ENCODE measurements around the gene MYO1H. TPM values are rescaled to one million over a fixed set of nuclear protein-coding genes. Genes with fewer than 3 reads are reported as not detected.

The MYO1H gene
- total and polyA plus RNA-seq, 2 of the 8 experiments (the other 6 are each of a cell fraction or from before 2014, with no cell fraction given), result 0.03 TPM; not detected in 1

GRCh38 chr12:109358154-109358869, 10.6 kb downstream of the MYO1H start:
- H2BK15ac ChIP-seq (ENCODE audit: low read length), result no peak overlapping the region
- no peak overlapping the region for H2BK120ac ChIP-seq (replicated peaks; ENCODE audit: low read depth, low read length)
- no peak overlapping the region for H4K91ac ChIP-seq (replicated peaks; ENCODE audit: insufficient read length, low read length)
- no peaks in the 10 kb centered on the region for H3K79me2 ChIP-seq (ENCODE audit: control insufficient read depth in 1 of 2, insufficient read depth in 2 of 2, low read length in 2 of 2)
- H3K36me3 ChIP-seq (ENCODE audit: control insufficient read depth in 2 of 4, insufficient read depth in 4 of 4, low read length in 3 of 4), result no peaks in the 10 kb centered on the region
- no peaks in the 10 kb centered on the region for H3K4me1 ChIP-seq (replicated peaks in 1 of 4; ENCODE audit: control insufficient read depth in 3 of 4, insufficient read depth in 4 of 4, low read length in 3 of 4)
- POLR2A ChIA-PET (ENCODE audit: partially characterized antibody), result no interaction called here
- H3K14ac ChIP-seq (ENCODE audit: insufficient read length), result no peak overlapping the region
- no peak overlapping the region for H3K4ac ChIP-seq (replicated peaks; ENCODE audit: insufficient read length, low read depth, low read length)
- H3K23ac ChIP-seq (ENCODE audit: insufficient read length), result no peak overlapping the region
- no peak overlapping the region for H3K18ac ChIP-seq (ENCODE audit: extremely low read depth, low read length)
- no peak overlapping the region for H2BK20ac ChIP-seq (ENCODE audit: low read length)
- H3K4me2 ChIP-seq (ENCODE audit: insufficient read depth in 1 of 2, low read depth in 2 of 2, low read length in 2 of 2), result no peak overlapping the region
- TF ChIP-seq SIRT6 (IDR thresholded peaks at IDR 0.05; ENCODE audit: low read length), result no peak
- CTCF ChIA-PET (ENCODE audit: partially characterized antibody), result no interaction called here
- no peak overlapping the region for H3K27ac ChIP-seq (ENCODE audit: low read depth, low read length)
- no peak overlapping the region for H4K5ac ChIP-seq (ENCODE audit: insufficient read length, low read depth, low read length)
- DNase-seq (ENCODE audit: low read depth in 1 of 2, low spot score in 2 of 2) (no peak), FAIRE-seq (no peak)
- no peak overlapping the region for H3K9ac ChIP-seq (replicated peaks in 1 of 4; ENCODE audit: extremely low read depth in 1 of 4, low read depth in 3 of 4, low read length in 3 of 4)
- H2BK5ac ChIP-seq (ENCODE audit: low read depth, low read length), result no peak overlapping the region
- no peak overlapping the region for H2AFZ ChIP-seq (ENCODE audit: low read length)
- H3K27me3 ChIP-seq (replicated peaks in 1 of 4; ENCODE audit: control insufficient read depth in 3 of 4, extremely low read depth in 1 of 4, insufficient read depth in 3 of 4, low read length in 3 of 4), result no peaks in the 10 kb centered on the region
- no peak overlapping the region for H3K4me3 ChIP-seq (ENCODE audit: extremely low read depth in 1 of 4, insufficient read depth in 2 of 4, low read depth in 3 of 4, low read length in 4 of 4)
- no peaks in the 10 kb centered on the region for H3K9me3 ChIP-seq (ENCODE audit: insufficient read depth in 2 of 2, low read depth in 1 of 2, low read length in 1 of 2)
- no peaks in the 10 kb centered on the region for H3K79me1 ChIP-seq (ENCODE audit: low read depth, low read length)
- no peaks in the 10 kb centered on the region for H3K23me2 ChIP-seq (ENCODE audit: low read depth, low read length)
- H4K20me1 ChIP-seq (replicated peaks in 1 of 2; ENCODE audit: control insufficient read depth in 1 of 2, insufficient read depth in 2 of 2, low read length in 2 of 2), result no peaks in the 10 kb centered on the region
- no peak overlapping the region for H4K8ac ChIP-seq (ENCODE audit: extremely low read depth, insufficient read depth, low read length)
- H3K56ac ChIP-seq (replicated peaks; ENCODE audit: insufficient read length, low read depth, low read length), result no peak overlapping the region
- 86% methylated on average over 10 of the region's 10 CpGs; no CpG with 5 or more reads in 1 of the 2 experiments for WGBS, 2 experiments (ENCODE audit: extremely low coverage in 1 of 2, insufficient coverage in 1 of 2, insufficient read length in 1 of 2, insufficient replicate concordance in 2 of 2, low coverage in 1 of 2, low lambda C conversion rate in 2 of 2, missing lambda C conversion rate in 1 of 2)
- no peak overlapping the region for H2AK5ac ChIP-seq (ENCODE audit: low read depth, low read length)
- no peak overlapping the region for H2BK12ac ChIP-seq (ENCODE audit: low read depth, low read length)
